Mammary epithelial cell (primary cell): ENCODE measurements around the gene BSND.

ENCODE experiments used
- EZH2 ChIP-seq: IDR thresholded peaks from 2 replicates; pipeline ENCODE4 v1.6.1; 2012; ENCODE audit warnings: low read length, inconsistent platforms, borderline replicate concordance
- TF ChIP-seq, protein P1 (sequence below), 2 donors: IDR thresholded peaks in 1 of 2; conservative IDR thresholded peaks in 1 of 2; 2 replicates each; pipeline ENCODE4 v1.5.1; 2011 to 2012; ENCODE audit warnings: inconsistent platforms in 2 of 2, low read length in 2 of 2, mild to moderate bottlenecking in 2 of 2, control low read depth in 1 of 2, low read depth in 1 of 2; ENCODE audit not compliant: insufficient read depth in 1 of 2; ENCODE audit errors: extremely low read depth in 1 of 2

DNA sequence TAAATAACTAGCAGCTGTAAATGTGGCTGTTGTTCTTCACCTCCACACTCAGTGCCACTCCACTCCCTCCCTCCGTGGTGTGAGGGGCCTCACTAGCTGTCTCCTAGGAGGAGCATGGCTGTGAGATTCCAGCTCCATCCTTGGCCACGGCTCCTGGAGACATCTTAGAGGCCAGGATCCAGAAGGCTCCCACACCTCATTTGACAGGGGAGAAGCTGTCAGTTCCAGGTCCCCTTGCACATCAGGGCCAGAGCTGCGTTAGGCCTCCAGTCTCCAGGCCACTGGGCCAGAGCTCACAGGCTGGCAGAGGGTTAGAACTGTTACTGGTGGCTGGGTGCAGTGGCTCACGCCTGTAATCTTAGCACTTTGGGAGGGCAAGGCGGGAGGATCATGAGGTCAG is 55.7 kb downstream of the BSND start:
- TF ChIP-seq, protein P1, sequence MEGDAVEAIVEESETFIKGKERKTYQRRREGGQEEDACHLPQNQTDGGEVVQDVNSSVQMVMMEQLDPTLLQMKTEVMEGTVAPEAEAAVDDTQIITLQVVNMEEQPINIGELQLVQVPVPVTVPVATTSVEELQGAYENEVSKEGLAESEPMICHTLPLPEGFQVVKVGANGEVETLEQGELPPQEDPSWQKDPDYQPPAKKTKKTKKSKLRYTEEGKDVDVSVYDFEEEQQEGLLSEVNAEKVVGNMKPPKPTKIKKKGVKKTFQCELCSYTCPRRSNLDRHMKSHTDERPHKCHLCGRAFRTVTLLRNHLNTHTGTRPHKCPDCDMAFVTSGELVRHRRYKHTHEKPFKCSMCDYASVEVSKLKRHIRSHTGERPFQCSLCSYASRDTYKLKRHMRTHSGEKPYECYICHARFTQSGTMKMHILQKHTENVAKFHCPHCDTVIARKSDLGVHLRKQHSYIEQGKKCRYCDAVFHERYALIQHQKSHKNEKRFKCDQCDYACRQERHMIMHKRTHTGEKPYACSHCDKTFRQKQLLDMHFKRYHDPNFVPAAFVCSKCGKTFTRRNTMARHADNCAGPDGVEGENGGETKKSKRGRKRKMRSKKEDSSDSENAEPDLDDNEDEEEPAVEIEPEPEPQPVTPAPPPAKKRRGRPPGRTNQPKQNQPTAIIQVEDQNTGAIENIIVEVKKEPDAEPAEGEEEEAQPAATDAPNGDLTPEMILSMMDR (conservative IDR thresholded peaks at IDR 0.05 in 1 of 2, IDR thresholded peaks at IDR 0.05 in 1 of 2; ENCODE audit: extremely low read depth in 1 of 2, insufficient read depth in 1 of 2, low read depth in 1 of 2, low read length in 2 of 2), result no peak
- TF ChIP-seq EZH2, result no peak
